WTC11 (cell line): ENCODE measurements around the gene KLHL22.

ENCODE experiments used
- CTCF ChIP-seq: fragments of 200-600 bp; IDR thresholded peaks from 2 replicates; pipeline ENCODE4 v1.8.0; 2022; ENCODE audit warnings: antibody characterized with exemption
- TF ChIP-seq, protein P1 (sequence below): sonication (generic); formaldehyde crosslinking; IDR thresholded peaks from 2 replicates; pipeline ENCODE4 v1.8.0; 2022; ENCODE audit warnings: mild to moderate bottlenecking, missing genetic modification reagents

DNA sequence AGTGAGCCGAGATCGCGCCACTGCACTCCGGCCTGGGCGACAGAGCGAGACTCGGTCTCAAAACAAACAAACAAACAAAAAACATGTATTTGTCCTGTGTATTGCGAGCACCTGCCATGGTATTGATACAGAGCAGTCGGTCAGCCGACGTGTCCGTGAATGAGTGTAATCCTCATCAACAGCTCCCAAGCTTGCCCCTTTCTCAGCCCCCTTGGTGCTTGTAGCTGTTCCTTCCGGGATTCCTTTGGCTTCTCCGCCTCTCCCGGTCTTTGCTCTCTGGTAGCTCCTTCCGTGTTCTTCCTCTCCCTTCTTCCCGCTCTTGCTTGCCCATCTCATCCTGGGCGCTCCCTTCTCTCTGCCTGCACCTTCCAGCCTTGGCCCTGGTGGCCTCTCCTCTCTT is 90.7 kb downstream of the KLHL22 start:
- TF ChIP-seq CTCF: no peak
- TF ChIP-seq, protein P1, sequence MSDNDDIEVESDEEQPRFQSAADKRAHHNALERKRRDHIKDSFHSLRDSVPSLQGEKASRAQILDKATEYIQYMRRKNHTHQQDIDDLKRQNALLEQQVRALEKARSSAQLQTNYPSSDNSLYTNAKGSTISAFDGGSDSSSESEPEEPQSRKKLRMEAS (CRISPR knock-in tag): no peak
